ENCODE data around the gene RGS7. TPM values are rescaled to one million over a fixed set of nuclear protein-coding genes. Genes with fewer than 3 reads are reported as not detected.
A peak's percentile ranks its signal among the peaks of the same experiment; 100 is the strongest.
"Not testable (repeated sequence)": the region's sequence is repeated elsewhere in the genome, so short reads cannot be mapped to it uniquely, and the experiment has no call there.

The RGS7 gene
- total and polyA plus RNA-seq, 5 experiments from 2014 or later, result not detected

DNA sequence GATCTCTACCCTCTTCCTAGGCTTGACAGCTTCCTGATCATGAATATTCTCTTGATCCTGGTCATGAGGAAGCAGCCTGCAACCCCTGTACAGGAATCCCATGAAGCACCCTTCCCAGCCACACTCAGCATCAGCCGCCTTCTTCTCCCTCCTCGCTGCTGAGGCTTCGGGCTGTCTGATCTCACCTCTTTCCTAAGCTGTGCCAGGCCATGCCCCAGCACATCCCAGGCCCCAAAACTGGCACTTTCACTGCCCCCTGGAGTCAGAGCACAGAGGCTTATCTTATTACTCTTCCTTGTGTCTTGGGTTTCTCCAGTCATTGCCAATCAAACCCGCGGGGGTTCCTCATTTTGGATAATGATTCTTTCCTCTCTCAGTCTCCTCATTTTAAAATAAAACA is 259.5 kb downstream of the RGS7 start:
- Mint-ChIP-seq H3K27me3 (no peaks in the 10 kb centered on the region), H3K4me1 (no peaks in the 10 kb centered on the region), H3K36me3 (no peaks in the 10 kb centered on the region), H3K9me3 (peaks cover 0 to 3% (median 0%) of the 10 kb centered on the region in 9 donors), H3K27ac (no peak overlapping the region), H3K4me3 (no peak overlapping the region)
- no peak for ATAC-seq
- DNase-seq, result no peak
- POLR2A ChIA-PET, result no interaction called here

DNA sequence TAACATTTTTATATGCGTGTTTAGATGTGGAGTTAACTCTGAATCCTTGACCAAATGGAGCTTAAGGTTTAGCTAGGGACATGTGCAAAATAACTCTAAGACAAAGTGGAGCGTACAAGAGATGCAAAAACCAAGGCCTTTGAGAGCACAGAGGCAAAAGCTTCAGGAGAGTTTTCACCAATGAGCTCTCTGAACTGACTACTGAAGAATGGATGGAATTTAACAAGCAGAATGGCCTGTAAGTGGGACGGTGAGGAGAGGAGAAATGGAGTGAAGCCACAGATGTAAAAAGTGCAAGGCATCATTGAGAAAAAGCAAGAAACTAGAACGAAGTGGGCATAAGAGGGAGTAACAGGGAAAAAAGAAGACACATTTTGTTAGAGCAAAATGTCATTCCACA is 260.0 kb downstream of the RGS7 start:
- Mint-ChIP-seq H3K9me3 (peaks cover 0 to 3% (median 0%) of the 10 kb centered on the region in 9 donors), H3K27ac (no peak overlapping the region), H3K4me3 (no peak overlapping the region), H3K36me3 (no peaks in the 10 kb centered on the region), H3K27me3 (no peaks in the 10 kb centered on the region), H3K4me1 (no peaks in the 10 kb centered on the region)
- no peak for DNase-seq
- no peak for ATAC-seq
- POLR2A ChIA-PET, result no interaction called here

DNA sequence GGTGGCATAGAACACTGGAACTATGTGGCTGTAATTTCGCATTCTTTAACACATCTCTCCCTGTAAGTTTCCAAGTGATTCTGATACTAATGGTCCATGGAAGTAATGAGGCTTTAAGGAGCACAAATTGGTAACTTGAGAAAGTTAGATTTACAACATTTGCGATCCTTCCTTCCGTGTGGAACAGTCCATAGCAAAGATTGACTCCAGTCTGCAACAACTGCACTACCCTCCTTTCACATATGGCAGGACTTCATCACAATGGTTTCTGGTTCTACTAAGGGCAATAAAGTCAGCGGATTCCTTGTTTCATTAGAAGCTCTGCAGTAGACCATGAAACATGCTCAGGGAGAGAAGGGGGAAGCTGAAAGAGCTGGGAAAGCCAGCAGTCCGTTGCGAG is 261.2 kb downstream of the RGS7 start:
- no peaks in the 10 kb centered on the region for H3K36me3 Mint-ChIP-seq
- H3K4me1 Mint-ChIP-seq, result no peaks in the 10 kb centered on the region
- ATAC-seq (no peak), DNase-seq (no peak)
- no peak overlapping the region for H3K27ac Mint-ChIP-seq
- no peaks in the 10 kb centered on the region for H3K27me3 Mint-ChIP-seq
- POLR2A ChIA-PET, result no interaction called here
- no peak overlapping the region for H3K4me3 Mint-ChIP-seq
- peaks cover 0 to 3% (median 0%) of the 10 kb centered on the region in 9 donors for H3K9me3 Mint-ChIP-seq

DNA sequence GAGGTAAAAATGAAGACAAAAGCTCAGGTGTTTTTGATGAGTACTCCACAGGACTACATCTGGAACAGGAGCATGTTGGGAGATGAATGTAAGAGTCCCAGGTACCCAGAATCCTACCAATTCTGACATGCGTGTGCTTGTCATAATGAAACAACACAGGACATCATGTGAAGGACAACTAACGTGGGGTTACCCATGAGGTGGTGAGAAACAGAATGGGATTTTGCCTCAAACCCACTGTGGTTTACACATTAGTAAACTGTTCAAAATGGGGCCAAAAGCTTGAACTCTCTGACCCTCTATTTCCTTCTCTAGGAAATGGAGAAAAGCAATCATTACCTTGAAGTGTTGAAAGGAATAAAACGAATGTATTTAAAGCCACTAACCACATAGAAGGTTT is 266.2 kb downstream of the RGS7 start:
- no peaks in the 10 kb centered on the region for H3K36me3 Mint-ChIP-seq
- ATAC-seq (no peak), DNase-seq (no peak)
- no peaks in the 10 kb centered on the region for H3K4me1 Mint-ChIP-seq
- POLR2A ChIA-PET, result no interaction called here
- H3K27ac Mint-ChIP-seq, result no peak overlapping the region
- H3K4me3 Mint-ChIP-seq, result no peak overlapping the region
- H3K9me3 Mint-ChIP-seq, result peaks cover 0 to 9% (median 4%) of the 10 kb centered on the region in 9 donors
- H3K27me3 Mint-ChIP-seq, result peaks cover 1 to 13% (median 3%) of the 10 kb centered on the region in 5 donors

DNA sequence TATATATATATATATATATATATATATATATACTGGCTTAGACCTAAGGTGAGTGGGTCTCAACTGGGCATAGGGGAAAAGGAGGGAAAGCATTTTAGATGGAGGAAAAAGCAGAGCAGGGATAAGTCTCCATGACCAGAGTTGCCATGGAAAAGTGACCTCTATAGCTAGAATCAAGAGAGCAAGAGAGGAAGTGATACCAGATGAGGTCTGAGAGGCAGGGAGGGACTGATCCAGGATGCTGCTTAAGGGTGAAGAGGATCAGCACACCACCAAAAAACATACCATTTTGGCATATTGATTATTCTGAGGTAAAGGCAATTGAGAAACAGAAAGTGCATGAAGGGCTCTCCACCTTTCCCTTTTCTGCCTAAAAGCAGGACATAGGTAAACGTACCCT is 267.9 kb downstream of the RGS7 start:
- DNase-seq, POLR2A ChIA-PET, H3K4me3 Mint-ChIP-seq, H3K9me3 Mint-ChIP-seq, ATAC-seq, H3K27ac Mint-ChIP-seq, H3K4me1 Mint-ChIP-seq, H3K36me3 Mint-ChIP-seq: not testable (repeated sequence)
- H3K27me3 Mint-ChIP-seq, result peaks cover 1 to 13% (median 3%) of the 10 kb centered on the region in 5 donors

DNA sequence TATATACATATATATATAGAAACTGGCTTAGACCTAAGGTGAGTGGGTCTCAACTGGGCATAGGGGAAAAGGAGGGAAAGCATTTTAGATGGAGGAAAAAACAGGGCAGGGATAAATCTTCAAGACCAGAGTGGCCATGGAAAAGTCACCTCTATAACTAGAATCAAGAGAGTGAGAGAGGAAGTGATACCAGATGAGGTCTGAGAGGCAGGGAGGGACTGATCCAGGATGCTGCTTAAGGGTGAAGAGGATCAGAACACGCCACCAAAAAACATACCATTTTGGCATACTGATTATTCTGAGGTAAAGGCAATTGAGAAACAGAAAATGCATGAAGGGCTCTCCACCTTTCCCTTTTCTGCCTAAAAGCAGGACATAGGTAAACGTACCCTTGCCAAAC is 268.9 kb downstream of the RGS7 start:
- H3K9me3 Mint-ChIP-seq, ATAC-seq, DNase-seq, POLR2A ChIA-PET, H3K27ac Mint-ChIP-seq, H3K4me3 Mint-ChIP-seq, H3K4me1 Mint-ChIP-seq, H3K36me3 Mint-ChIP-seq: not testable (repeated sequence)
- H3K27me3 Mint-ChIP-seq, result peaks cover 1 to 13% (median 3%) of the 10 kb centered on the region in 5 donors

DNA sequence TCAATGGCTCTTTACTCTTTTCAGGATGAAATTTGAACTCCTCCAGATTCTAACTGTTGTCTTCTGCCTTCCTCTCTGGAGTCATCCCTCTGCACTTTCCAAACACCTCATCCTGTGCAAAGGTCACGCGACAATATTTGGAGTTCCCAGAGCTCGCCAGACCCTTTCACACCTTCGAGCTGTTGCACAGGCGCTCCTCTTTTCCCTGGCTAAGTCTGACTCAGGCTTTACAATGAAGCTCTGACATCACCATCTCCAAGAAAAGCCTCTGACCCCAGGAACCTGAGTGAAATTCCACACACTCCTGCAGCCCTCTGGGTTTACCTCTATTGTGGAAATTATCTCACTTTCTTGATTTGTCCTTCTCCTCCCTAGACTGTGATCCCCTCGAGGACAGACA is 270.3 kb downstream of the RGS7 start:
- POLR2A ChIA-PET, result no interaction called here
- peaks cover 0 to 9% (median 4%) of the 10 kb centered on the region in 9 donors for H3K9me3 Mint-ChIP-seq
- no peak for ATAC-seq
- H3K36me3 Mint-ChIP-seq, result no peaks in the 10 kb centered on the region
- H3K4me3 Mint-ChIP-seq, result no peak overlapping the region
- peak overlapping the region in 1 of 10 donors; percentile 31 for H3K27ac Mint-ChIP-seq
- peaks cover 1 to 13% (median 3%) of the 10 kb centered on the region in 5 donors for H3K27me3 Mint-ChIP-seq
- DNase-seq, result no peak
- H3K4me1 Mint-ChIP-seq, result no peaks in the 10 kb centered on the region

DNA sequence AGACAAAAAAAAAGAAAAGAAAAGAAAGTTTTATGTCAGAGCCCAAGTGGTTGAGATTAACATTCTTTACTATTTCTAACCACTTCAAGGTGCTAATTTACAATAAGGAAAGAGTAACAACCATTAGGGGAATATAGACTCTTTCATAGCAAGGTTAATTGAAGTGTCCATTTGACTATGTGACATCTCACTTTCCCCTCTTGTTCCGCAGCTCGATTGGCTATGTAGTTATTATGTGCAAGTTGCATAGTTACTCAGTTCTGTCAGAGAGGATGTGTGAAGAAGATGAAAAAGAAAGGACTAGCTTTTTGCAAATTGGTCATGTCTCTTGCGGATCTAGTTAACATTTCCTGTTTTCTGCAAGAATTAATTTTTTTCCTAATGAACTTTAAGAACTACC is 273.7 kb downstream of the RGS7 start:
- ATAC-seq (no peak), DNase-seq (no peak)
- POLR2A ChIA-PET, result no interaction called here
- no peaks in the 10 kb centered on the region for H3K36me3 Mint-ChIP-seq
- peaks cover 0 to 6% (median 0%) of the 10 kb centered on the region in 9 donors for H3K9me3 Mint-ChIP-seq
- H3K27me3 Mint-ChIP-seq, result peaks cover 0 to 13% (median 3%) of the 10 kb centered on the region in 5 donors
- H3K4me1 Mint-ChIP-seq, result no peaks in the 10 kb centered on the region
- no peak overlapping the region for H3K27ac Mint-ChIP-seq
- no peak overlapping the region for H3K4me3 Mint-ChIP-seq

DNA sequence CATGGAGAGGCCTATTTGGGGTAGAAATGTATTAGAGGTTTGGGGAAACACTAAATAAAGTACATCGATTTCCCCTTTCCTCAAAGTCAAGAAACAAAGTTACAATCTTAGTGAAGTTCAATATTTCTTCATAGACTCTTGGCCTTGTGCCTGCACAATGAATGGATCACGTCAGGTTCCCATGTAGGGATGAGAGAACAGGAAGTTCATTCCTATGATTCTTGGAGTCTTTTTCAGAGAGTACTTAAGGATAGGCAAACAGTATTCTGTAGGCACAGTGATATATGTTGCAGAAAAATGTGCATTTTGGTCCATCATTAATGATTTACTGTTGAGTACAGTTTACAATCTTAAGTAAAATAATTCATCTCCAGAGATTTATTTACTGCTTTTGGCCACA is 275.5 kb downstream of the RGS7 start:
- Mint-ChIP-seq H3K27me3 (peaks cover 0 to 6% (median 3%) of the 10 kb centered on the region in 5 donors), H3K4me3 (no peak overlapping the region), H3K9me3 (peaks cover 0 to 5% (median 0%) of the 10 kb centered on the region in 9 donors), H3K4me1 (no peaks in the 10 kb centered on the region), H3K27ac (no peak overlapping the region), H3K36me3 (no peaks in the 10 kb centered on the region)
- POLR2A ChIA-PET, result no interaction called here
- ATAC-seq (no peak), DNase-seq (no peak)

DNA sequence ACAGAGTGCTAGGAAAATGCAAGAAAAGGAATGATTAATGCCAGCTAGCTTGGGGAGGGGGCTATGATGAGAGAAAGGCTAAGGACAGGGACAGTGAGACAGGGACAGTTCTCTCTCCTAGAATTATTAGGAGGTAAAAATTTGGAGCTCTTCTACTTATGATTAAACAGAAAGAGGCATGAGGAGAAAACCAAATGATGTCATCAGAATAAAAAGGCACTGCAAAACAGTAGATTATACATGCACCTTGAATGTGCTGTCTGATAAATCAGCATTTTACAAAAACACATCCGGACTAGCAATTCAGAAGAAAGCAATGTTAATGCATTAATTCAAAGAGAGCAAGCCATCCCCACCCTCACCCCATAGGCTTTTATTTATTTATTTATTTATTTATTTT is 277.5 kb downstream of the RGS7 start:
- H3K4me1 Mint-ChIP-seq, result no peaks in the 10 kb centered on the region
- H3K27me3 Mint-ChIP-seq, result peaks cover 0 to 3% (median 0%) of the 10 kb centered on the region in 5 donors
- H3K9me3 Mint-ChIP-seq, result peaks cover 0 to 3% (median 0%) of the 10 kb centered on the region in 9 donors
- no peak overlapping the region for H3K4me3 Mint-ChIP-seq
- H3K36me3 Mint-ChIP-seq, result peaks cover 0 to 2% (median 0%) of the 10 kb centered on the region in 3 donors
- no peak for ATAC-seq
- H3K27ac Mint-ChIP-seq, result no peak overlapping the region
- POLR2A ChIA-PET, result no interaction called here
- DNase-seq, result no peak

DNA sequence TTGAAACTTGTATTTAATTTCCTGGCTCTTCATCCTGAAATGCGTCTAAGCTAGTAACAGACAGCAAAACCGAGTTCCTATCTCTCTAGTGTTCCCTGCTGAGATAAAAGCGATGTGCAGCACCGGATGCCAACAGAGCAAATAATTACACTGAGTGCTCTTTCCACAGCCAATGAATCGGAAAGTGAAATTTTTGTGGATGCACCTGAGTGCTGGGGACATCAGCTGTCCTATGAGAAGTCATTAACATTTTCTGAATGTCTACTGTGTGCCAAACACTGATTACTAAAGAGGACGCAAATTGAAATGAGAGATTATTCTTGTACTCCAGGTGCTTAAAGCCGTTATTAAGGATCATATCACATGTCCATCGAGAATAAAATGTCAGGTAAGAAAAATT is 278.0 kb downstream of the RGS7 start:
- no peak for DNase-seq
- Mint-ChIP-seq H3K4me3 (no peak overlapping the region), H3K27me3 (peaks cover 0 to 3% (median 0%) of the 10 kb centered on the region in 5 donors), H3K4me1 (no peaks in the 10 kb centered on the region), H3K27ac (no peak overlapping the region), H3K9me3 (peaks cover 0 to 3% (median 0%) of the 10 kb centered on the region in 9 donors), H3K36me3 (peaks cover 0 to 2% (median 0%) of the 10 kb centered on the region in 3 donors)
- no peak for ATAC-seq
- POLR2A ChIA-PET, result no interaction called here

DNA sequence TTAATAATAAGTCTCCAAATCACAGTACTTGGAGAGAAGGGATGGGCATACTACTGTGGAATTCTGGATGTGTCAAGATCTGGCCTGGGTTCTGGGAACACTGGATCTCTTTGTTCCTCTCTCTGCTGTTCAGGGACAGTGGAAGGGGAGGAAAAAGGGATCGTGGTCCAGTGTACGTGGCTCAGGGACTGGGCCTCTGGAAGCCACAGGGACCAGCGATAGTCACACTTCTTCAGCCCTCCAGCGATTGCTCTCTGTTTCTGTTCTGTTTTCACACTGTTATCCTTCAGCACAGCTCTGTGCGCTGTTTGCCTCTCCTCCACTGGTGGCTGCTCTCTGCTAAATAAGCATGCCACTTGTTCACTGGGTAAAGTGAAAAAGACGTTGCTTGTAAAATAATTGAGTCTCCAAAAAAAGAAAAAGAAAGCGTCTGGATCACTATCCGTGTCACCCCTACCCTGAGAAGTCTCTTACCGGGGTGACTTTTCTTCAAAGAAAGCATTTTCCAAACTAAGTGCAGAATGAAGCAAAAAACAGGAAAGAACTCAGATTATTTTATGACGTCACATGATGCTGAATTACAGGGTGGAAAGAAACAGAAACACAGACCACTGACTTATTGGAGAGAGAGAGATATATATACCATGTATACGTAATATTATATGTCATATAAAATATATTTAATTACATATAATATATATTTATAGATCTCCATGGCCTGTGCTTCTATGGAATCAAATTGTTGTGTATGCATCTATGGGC is 279.4 kb downstream of the RGS7 start:
- Mint-ChIP-seq H3K4me1 (no peaks in the 10 kb centered on the region), H3K36me3 (peaks cover 0 to 2% (median 0%) of the 10 kb centered on the region in 3 donors), H3K4me3 (no peak overlapping the region), H3K27ac (no peak overlapping the region), H3K27me3 (peaks cover 0 to 3% (median 0%) of the 10 kb centered on the region in 5 donors), H3K9me3 (peaks cover 0 to 8% (median 0%) of the 10 kb centered on the region in 9 donors)
- no peak for DNase-seq
- POLR2A ChIA-PET, result no interaction called here
- ATAC-seq, result no peak

DNA sequence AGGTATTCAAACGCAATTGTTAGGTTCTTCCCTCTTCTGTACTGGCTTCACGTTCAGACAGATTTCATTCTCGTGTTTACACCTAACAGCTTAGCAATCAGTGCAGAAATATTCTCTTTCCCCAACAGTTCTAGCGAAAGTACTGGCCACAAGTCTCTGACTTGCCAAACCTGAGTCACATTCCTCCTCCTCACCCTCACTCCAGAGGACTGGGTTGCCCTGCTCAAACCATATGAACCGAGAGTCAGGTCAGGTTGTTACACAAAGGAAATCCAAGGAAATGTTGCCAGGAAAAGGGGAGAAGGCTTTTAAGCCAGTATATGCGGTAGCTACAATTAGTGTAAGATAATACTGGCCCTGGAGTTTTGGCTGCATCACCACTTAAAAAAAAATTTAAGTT is 282.5 kb downstream of the RGS7 start:
- no peak for ATAC-seq
- POLR2A ChIA-PET, result no interaction called here
- Mint-ChIP-seq H3K9me3 (peaks cover 0 to 8% (median 0%) of the 10 kb centered on the region in 9 donors), H3K27me3 (peaks cover 0 to 3% (median 0%) of the 10 kb centered on the region in 5 donors), H3K4me3 (no peak overlapping the region), H3K36me3 (peaks cover 0 to 2% (median 0%) of the 10 kb centered on the region in 3 donors), H3K4me1 (no peaks in the 10 kb centered on the region), H3K27ac (no peak overlapping the region)
- DNase-seq, result no peak

DNA sequence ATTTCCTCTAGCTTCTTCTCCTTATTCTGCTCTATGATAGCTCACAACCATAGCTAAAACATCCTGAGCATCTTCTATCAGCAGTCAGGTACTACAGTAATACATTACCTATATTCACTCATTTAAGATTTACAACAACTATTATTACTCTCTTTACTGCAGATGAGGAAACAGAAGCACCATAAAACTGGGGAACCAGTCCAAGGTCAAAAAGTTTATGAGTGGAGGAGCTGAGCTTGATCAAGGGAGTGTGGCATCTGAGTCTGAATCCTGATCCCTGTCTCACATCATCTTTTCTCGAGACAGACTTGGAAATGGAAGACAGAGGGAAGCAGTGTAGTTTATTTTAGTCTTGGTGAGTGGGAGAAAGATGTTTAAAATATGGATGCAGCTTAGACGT is 288.6 kb downstream of the RGS7 start:
- peaks cover 0 to 9% (median 0%) of the 10 kb centered on the region in 9 donors for H3K9me3 Mint-ChIP-seq
- no peaks in the 10 kb centered on the region for H3K36me3 Mint-ChIP-seq
- no peak for DNase-seq
- H3K4me1 Mint-ChIP-seq, result no peaks in the 10 kb centered on the region
- no peak for ATAC-seq
- no peaks in the 10 kb centered on the region for H3K27me3 Mint-ChIP-seq
- H3K4me3 Mint-ChIP-seq, result no peak overlapping the region
- no peak overlapping the region for H3K27ac Mint-ChIP-seq
- POLR2A ChIA-PET, result no interaction called here
